Liver (tissue), 9 donors: ENCODE results near the gene PCBP4. TPM values are rescaled to one million over a fixed set of nuclear protein-coding genes. Genes with fewer than 3 reads are reported as not detected.

Source experiments
- DNase-seq: peaks from one replicate; pipeline ENCODE4 v3.0.0-alpha.2; 2017; ENCODE audit warnings: low spot score
- H3K27ac ChIP-seq, 2 donors: one replicate each; pipeline ENCODE4 v1.7.0; 2013; ENCODE audit warnings: inconsistent platforms in 2 of 2, low read length in 2 of 2, control low read depth in 1 of 2, low read depth in 1 of 2, mild to moderate bottlenecking in 1 of 2
- H3K27me3 ChIP-seq, 4 donors: one replicate each; pipeline versions ENCODE4 v1.6.1 to v1.7.0; 2013; ENCODE audit warnings: low read length in 3 of 4, inconsistent platforms in 1 of 4, mild to moderate bottlenecking in 1 of 4, moderate library complexity in 1 of 4; ENCODE audit not compliant: control insufficient read depth in 4 of 4, insufficient read depth in 4 of 4
- H3K36me3 ChIP-seq, 4 donors: one replicate each; pipeline versions ENCODE4 v1.6.1 to v1.7.0; 2013; ENCODE audit warnings: low read length in 3 of 4, mild to moderate bottlenecking in 3 of 4, low read depth in 1 of 4, moderate library complexity in 1 of 4; ENCODE audit not compliant: control insufficient read depth in 4 of 4, insufficient read depth in 3 of 4
- H3K4me1 ChIP-seq, 4 donors: one replicate each; pipeline versions ENCODE4 v1.6.1 to v1.7.0; 2013; ENCODE audit warnings: low read length in 3 of 4, mild to moderate bottlenecking in 3 of 4, moderate library complexity in 1 of 4; ENCODE audit not compliant: control insufficient read depth in 4 of 4, insufficient read depth in 4 of 4
- H3K4me3 ChIP-seq, 3 donors: one replicate each; pipeline versions ENCODE4 v1.6.1 to v1.7.0; 2013; ENCODE audit warnings: low read length in 3 of 3, control low read depth in 1 of 3, low read depth in 1 of 3, mild to moderate bottlenecking in 1 of 3
- H3K9ac ChIP-seq, 2 donors: one replicate each; pipeline ENCODE4 v1.7.0; 2013; ENCODE audit warnings: low read length in 2 of 2, mild to moderate bottlenecking in 2 of 2, moderate library complexity in 2 of 2, control low read depth in 1 of 2, low read depth in 1 of 2
- H3K9me3 ChIP-seq, 4 donors: one replicate each; pipeline versions ENCODE4 v1.6.1 to v1.7.0; 2013; ENCODE audit warnings: low read length in 3 of 4; ENCODE audit not compliant: control insufficient read depth in 4 of 4
- CTCF ChIP-seq: fragments of 150-350 bp; IDR thresholded peaks from 2 replicates; pipeline ENCODE4 v1.5.1; 2017; ENCODE audit warnings: improper control_type of control experiment, low read depth, low read length; ENCODE audit not compliant: missing input control
- FOXA1 ChIP-seq: IDR thresholded peaks from 2 replicates; pipeline ENCODE4 v1.6.1; 2016; ENCODE audit warnings: antibody characterized with exemption
- FOXA2 ChIP-seq: IDR thresholded peaks from 2 replicates; pipeline ENCODE4 v1.6.1; 2016; ENCODE audit warnings: antibody characterized with exemption
- GABPA ChIP-seq, 2 donors: IDR thresholded peaks in 1 of 2; conservative IDR thresholded peaks in 1 of 2; 2 replicates each; pipeline ENCODE4 v1.6.1; 2016; ENCODE audit warnings: antibody characterized with exemption in 2 of 2, mild to moderate bottlenecking in 1 of 2, moderate library complexity in 1 of 2
- HNF4A ChIP-seq, 2 donors: conservative IDR thresholded peaks; 2 replicates each; pipeline ENCODE4 v1.6.1; 2016; ENCODE audit warnings: antibody characterized with exemption in 2 of 2, mild to moderate bottlenecking in 2 of 2
- JUND ChIP-seq, 2 donors: IDR thresholded peaks; 2 replicates each; pipeline ENCODE4 v1.6.1; 2016; ENCODE audit warnings: antibody characterized with exemption in 2 of 2
- MAX ChIP-seq: IDR thresholded peaks from 2 replicates; pipeline ENCODE4 v1.6.1; 2016; ENCODE audit warnings: antibody characterized with exemption
- RAD21 ChIP-seq, 2 donors: IDR thresholded peaks; 2 replicates each; pipeline ENCODE4 v1.6.1; 2016; ENCODE audit warnings: antibody characterized with exemption in 2 of 2, mild to moderate bottlenecking in 2 of 2
- REST ChIP-seq: IDR thresholded peaks from 2 replicates; pipeline ENCODE4 v1.6.1; 2016; ENCODE audit warnings: antibody characterized with exemption, mild to moderate bottlenecking
- RXRA ChIP-seq, 2 donors: IDR thresholded peaks; 2 replicates each; pipeline ENCODE4 v1.6.1; 2017 to 2018; ENCODE audit warnings: antibody characterized with exemption in 2 of 2, mild to moderate bottlenecking in 1 of 2
- SP1 ChIP-seq: IDR thresholded peaks from 2 replicates; pipeline ENCODE4 v1.6.1; 2018; ENCODE audit warnings: antibody characterized with exemption, mild to moderate bottlenecking
- ZBTB33 ChIP-seq: IDR thresholded peaks from 2 replicates; pipeline ENCODE4 v1.6.1; 2016; ENCODE audit warnings: antibody characterized with exemption
- WGBS: extraction: QIAGEN DNeasy Blood & Tissue Kit; methylation state at CpG from one replicate; pipeline ENCODE4 v1.1.7; 2013; 5-methylcytosine and 5-hydroxymethylcytosine counted together
- polyA plus RNA-seq, 2 donors: library from polyadenylated mRNA; stranded (reverse) in 1 of 2; unstranded in 1 of 2; fragments of 200-250 nt in 1 of 2; fragments of >200 nt in 1 of 2; fragmentation: Nextera tagmentation in 1 of 2; extraction: Ambion mirVana in 1 of 2; gene quantifications; one replicate each; pipeline versions ENCODE4 v1.2.1 to v1.2.3, GENCODE V29; 2013 to 2015
- total RNA-seq, 2 donors: library from RNA; depleted of rRNA; stranded (reverse); fragments of >200 nt; gene quantifications; one replicate each; pipeline ENCODE4 v1.2.3, GENCODE V29; 2014
- donor health status: healthy.
- donor health status: healthy.
- donor health status: healthy.
- donor health status: healthy.
- donor health status: healthy.

PCBP4 gene
- total and polyA plus RNA-seq, 4 donors, result 2.7 to 7.9 (median 4.5) TPM

GRCh38 chr3:51949121-51949520, 18.1 kb downstream of the PCBP4 start:
- no peaks in the 10 kb centered on the region for H3K9me3 ChIP-seq
- no peak for TF ChIP-seq ZBTB33
- TF ChIP-seq HNF4A (conservative IDR thresholded peaks at IDR 0.05), result no peak
- no peak for TF ChIP-seq CTCF
- TF ChIP-seq FOXA2, result no peak
- no peak for TF ChIP-seq REST
- no peak for TF ChIP-seq MAX
- no peak for TF ChIP-seq FOXA1
- WGBS, result 98% methylated on average over 5 of the region's 5 CpGs
- DNase-seq, result no peak
- H3K9ac ChIP-seq, result no peak overlapping the region
- H3K36me3 ChIP-seq, result peaks cover 0 to 30% (median 18%) of the 10 kb centered on the region in 4 donors
- no peak overlapping the region for H3K4me3 ChIP-seq
- no peaks in the 10 kb centered on the region for H3K4me1 ChIP-seq
- no peaks in the 10 kb centered on the region for H3K27me3 ChIP-seq
- no peak overlapping the region for H3K27ac ChIP-seq

- no peak for TF ChIP-seq JUND (IDR thresholded peaks at IDR 0.05)
- no peak for TF ChIP-seq RXRA (IDR thresholded peaks at IDR 0.05)
- no peak for TF ChIP-seq SP1
- TF ChIP-seq GABPA (IDR thresholded peaks at IDR 0.05 in 1 of 2, conservative IDR thresholded peaks at IDR 0.05 in 1 of 2), result no peak
- no peak for TF ChIP-seq ZBTB33
- TF ChIP-seq REST, result no peak
- TF ChIP-seq RAD21 (IDR thresholded peaks at IDR 0.05), result no peak
- no peak for TF ChIP-seq CTCF
- TF ChIP-seq FOXA2, result no peak
- no peak for DNase-seq
- WGBS, result 95% methylated on average over 10 of the region's 10 CpGs
Measured at GRCh38 chr3:51948016-51948580, 19.2 kb downstream of the PCBP4 start.

More at GRCh38 chr3:51948016-51948580, 19.2 kb downstream of the PCBP4 start:
- Histone ChIP-seq H3K4me3 (no peak overlapping the region), H3K27ac (no peak overlapping the region), H3K4me1 (peaks cover 3 to 4% (median 4%) of the 10 kb centered on the region in 4 donors), H3K9ac (no peak overlapping the region), H3K27me3 (no peaks in the 10 kb centered on the region), H3K9me3 (no peaks in the 10 kb centered on the region), H3K36me3 (peaks cover 0 to 30% (median 18%) of the 10 kb centered on the region in 4 donors)
